ENCODE results near the gene RTN4RL2.

GRCh38 chr11:57499413-57499982, 39.2 kb downstream of the RTN4RL2 start:
- TF ChIP-seq POLR2A (IDR thresholded peaks at IDR 0.05) (no peak), CTCF (IDR thresholded peaks at IDR 0.05) (no peak), POLR2AphosphoS5 (IDR thresholded peaks at IDR 0.05; ENCODE audit: insufficient read depth in 1 of 2, low read depth in 1 of 2) (peak; percentile 70 to 81)
